Stimulated activated CD8-positive, alpha-beta memory T cell treated with anti-CD3 and anti-CD28 coated beads, Interleukin-4, amount 100 ng/mL, for 1 hour (primary cell): ENCODE data around the gene TRIM43B.
A peak's percentile ranks its signal among the peaks of the same experiment; 100 is the strongest.
"Not testable (repeated sequence)": the region's sequence is repeated elsewhere in the genome, so short reads cannot be mapped to it uniquely, and the experiment has no call there.

ENCODE experiments used
- DNase-seq, 2 donors: peaks; one replicate each; pipeline ENCODE4 v3.0.0-alpha.2; 2020; ENCODE audit warnings: low read depth in 2 of 2, low spot score in 1 of 2

The TRIM43B gene

GRCh38 chr2:95484654-95485053 lies at the start of gene TRIM43B:
TSS of gene TRIM43B (minus strand) at chr2:95484754. CDS start at chr2:95482714, 2,040 bp downstream.
- not testable (repeated sequence) for DNase-seq

- DNase-seq, result no peak
Observed at GRCh38 chr2:95531254-95531771, 46.8 kb upstream of the TRIM43B start.

- no peak for DNase-seq
Observed at GRCh38 chr2:95530734-95531133, 46.2 kb upstream of the TRIM43B start.

GRCh38 chr2:95526360-95527341 lies 42.1 kb upstream of the TRIM43B start:
- peak in 1 of 2 donors; percentile 10 for DNase-seq

GRCh38 chr2:95525294-95526035 lies 40.9 kb upstream of the TRIM43B start:
- no peak for DNase-seq

GRCh38 chr2:95524195-95524594 lies 39.6 kb upstream of the TRIM43B start:
- no peak for DNase-seq

GRCh38 chr2:95514718-95515117 lies 30.2 kb upstream of the TRIM43B start:
- no peak for DNase-seq

GRCh38 chr2:95514226-95514625 lies 29.7 kb upstream of the TRIM43B start:
- not testable (repeated sequence) for DNase-seq

GRCh38 chr2:95509408-95509807 lies 24.9 kb upstream of the TRIM43B start:
- no peak for DNase-seq

- DNase-seq, result no peak
Observed at GRCh38 chr2:95505222-95505621, 20.7 kb upstream of the TRIM43B start.

- DNase-seq, result no peak
Observed at GRCh38 chr2:95500854-95501253, 16.3 kb upstream of the TRIM43B start.

- not testable (repeated sequence) for DNase-seq
Observed at GRCh38 chr2:95492076-95492475, 7.5 kb upstream of the TRIM43B start.

- not testable (repeated sequence) for DNase-seq
Observed at GRCh38 chr2:95475025-95475424, 9.5 kb downstream of the TRIM43B start.

- not testable (repeated sequence) for DNase-seq
Observed at GRCh38 chr2:95467984-95468383, 16.6 kb downstream of the TRIM43B start.

GRCh38 chr2:95466572-95466971 lies 18.0 kb downstream of the TRIM43B start:
- not testable (repeated sequence) for DNase-seq

- not testable (repeated sequence) for DNase-seq
Observed at GRCh38 chr2:95463292-95463691, 21.3 kb downstream of the TRIM43B start.

- DNase-seq, result not testable (repeated sequence)
Observed at GRCh38 chr2:95445317-95445716, 39.2 kb downstream of the TRIM43B start.

GRCh38 chr2:95442474-95443099 lies 42.0 kb downstream of the TRIM43B start:
- not testable (repeated sequence) for DNase-seq

- not testable (repeated sequence) for DNase-seq
Observed at GRCh38 chr2:95435872-95436209, 48.7 kb downstream of the TRIM43B start.

GRCh38 chr2:95435162-95435871 lies 49.2 kb downstream of the TRIM43B start:
- DNase-seq, result not testable (repeated sequence)
